SK-N-SH treated with all-trans-retinoic acid at 6 μM for 48 hours (cell line): ENCODE measurements around the gene STEAP3.

Experiments used
- ARNTL ChIP-seq: fragments of 450-650 bp; formaldehyde crosslinking; IDR thresholded peaks from 2 replicates; pipeline ENCODE4 v1.5.0; 2020; ENCODE audit warnings: low read depth, mild to moderate bottlenecking, moderate library complexity, borderline replicate concordance
- GLIS3 ChIP-seq: fragments of 250-450 bp; sonication (Bioruptor Pico); IDR thresholded peaks from 2 replicates; pipeline ENCODE4 v1.5.0; 2020; ENCODE audit warnings: mild to moderate bottlenecking, moderate library complexity
- OSR1 ChIP-seq: fragments of 250-450 bp; sonication (Bioruptor Pico); IDR thresholded peaks from 2 replicates; pipeline ENCODE4 v1.8.0; 2022; ENCODE audit warnings: moderate library complexity, mild to moderate bottlenecking, inconsistent platforms

Gene STEAP3

GRCh38 chr2:119311831-119312230, 88.2 kb downstream of the STEAP3 start (continued):
- TF ChIP-seq ARNTL (no peak), GLIS3 (CRISPR knock-in tag) (no peak), OSR1 (CRISPR knock-in tag) (no peak)
